CD4-positive, alpha-beta T cell (primary cell): ENCODE results near the gene SYNRG. TPM values are rescaled to one million over a fixed set of nuclear protein-coding genes. Genes with fewer than 3 reads are reported as not detected.

ENCODE experiments used
- ATAC-seq: fragments of 200-7000 bp; cut with Tn5 transposase; one replicate; pipeline ENCODE4 v1.10.0; 2022; ENCODE audit warnings: mild to moderate bottlenecking; ENCODE audit not compliant: poor library complexity
- CTCF ChIA-PET: fragments of 350-600 bp; sonication (Branson Sonifier 250); formaldehyde crosslinking; loops from one replicate; lab custom pipeline; 2021; ENCODE audit warnings: antibody characterized with exemption, inconsistent platforms; lab: Charles Lee
- POLR2A ChIA-PET: fragments of 350-600 bp; sonication (Branson Sonifier 250); formaldehyde crosslinking; loops from one replicate; lab custom pipeline; 2021; ENCODE audit warnings: antibody characterized with exemption, inconsistent platforms; lab: Charles Lee
- DNase-seq, 14 experiments: peaks; one replicate each; pipeline ENCODE4 v3.0.0-alpha.2; 2013 to 2020; ENCODE audit warnings: mixed read lengths in 2 of 14
- H3K27ac ChIP-seq, 2 donors: one replicate each; pipeline versions ENCODE4 v1.5.1 to v1.7.0; 2013; ENCODE audit warnings: low read length in 2 of 2, low read depth in 1 of 2, mild to moderate bottlenecking in 1 of 2
- H3K27me3 ChIP-seq, 2 experiments: 1 replicate in 1 of 2; 2 replicates in 1 of 2; pipeline versions ENCODE4 v1.6.1 to v1.7.0; 2013; ENCODE audit warnings: low read length in 2 of 2, control low read depth in 1 of 2, mild to moderate bottlenecking in 1 of 2, moderate library complexity in 1 of 2; ENCODE audit not compliant: insufficient read depth in 2 of 2, control insufficient read depth in 1 of 2
- H3K36me3 ChIP-seq: one replicate; pipeline ENCODE4 v1.6.1; 2013; ENCODE audit warnings: low read length, control low read depth; ENCODE audit not compliant: insufficient read depth
- H3K4me1 ChIP-seq: one replicate; pipeline ENCODE4 v1.6.1; 2013; ENCODE audit warnings: low read length, control low read depth; ENCODE audit not compliant: insufficient read depth
- H3K4me3 ChIP-seq: one replicate; pipeline ENCODE4 v1.5.1; 2013; ENCODE audit warnings: mild to moderate bottlenecking, low read length, moderate library complexity
- H3K9me3 ChIP-seq, 2 experiments: 1 replicate in 1 of 2; 2 replicates in 1 of 2; pipeline versions ENCODE4 v1.6.1 to v1.7.0; 2013; ENCODE audit warnings: low read length in 2 of 2, mild to moderate bottlenecking in 2 of 2, control low read depth in 1 of 2, moderate library complexity in 1 of 2; ENCODE audit not compliant: control insufficient read depth in 1 of 2, insufficient read depth in 1 of 2
- H3K27ac Mint-ChIP-seq: one replicate; pipeline ENCODE4 v1.8.0; 2020; ENCODE audit warnings: mixed read lengths
- H3K27me3 Mint-ChIP-seq: one replicate; pipeline ENCODE4 v1.8.0; 2021; ENCODE audit warnings: mixed read lengths
- H3K36me3 Mint-ChIP-seq: one replicate; pipeline ENCODE4 v1.8.0; 2021; ENCODE audit warnings: low read depth, mixed read lengths
- H3K4me1 Mint-ChIP-seq: one replicate; pipeline ENCODE4 v1.8.0; 2021; ENCODE audit warnings: low read depth, mixed read lengths
- H3K4me3 Mint-ChIP-seq: one replicate; pipeline ENCODE4 v1.8.0; 2020; ENCODE audit warnings: mild to moderate bottlenecking, mixed read lengths
- H3K9me3 Mint-ChIP-seq: one replicate; pipeline ENCODE4 v1.8.0; 2020; ENCODE audit warnings: mixed read lengths
- CTCF ChIP-seq: fragments of 200-600 bp; IDR thresholded peaks from one replicate; pipeline ENCODE4 v1.8.0; 2022; ENCODE audit warnings: antibody characterized with exemption, mild to moderate bottlenecking
- intact Hi-C, 2 experiments: fragments of 100-400 bp; cut with DNase I in 1 of 2; cut with micrococcal nuclease in 1 of 2; formaldehyde crosslinking; loops; one replicate each; pipeline versions ENCODE4 v1.15.1 to v1.9.0; 2023 to 2025; cut with DNase I, micrococcal nuclease
- total RNA-seq, 174 experiments: library from RNA in 2 of 174; stranded (reverse) in 2 of 174; gene quantifications; one replicate each; pipeline ENCODE4 v1.2.3 and lab custom pipeline; 2021 to 2026

The SYNRG gene
- total RNA-seq, 2 experiments from 2014 or later = 40.0 to 45.8 TPM

GRCh38 chr17:37605813-37606505 is 3.3 kb downstream of the SYNRG start:
- DNase-seq (peak in 12 of 14 experiments; percentile 6 to 86 (median 25)), ATAC-seq (peak; percentile 28)
- peaks cover 51% of the 10 kb centered on the region for H3K4me1 ChIP-seq
- Mint-ChIP-seq H3K36me3 (peaks cover 57% of the 10 kb centered on the region), H3K4me1 (peaks cover 73% of the 10 kb centered on the region), H3K9me3 (no peaks in the 10 kb centered on the region), H3K27me3 (no peaks in the 10 kb centered on the region), H3K27ac (peak overlapping the region; percentile 93), H3K4me3 (peak overlapping the region; percentile 99)
- H3K27me3 ChIP-seq = no peaks in the 10 kb centered on the region
- peaks cover 10% of the 10 kb centered on the region for H3K36me3 ChIP-seq
- no peak for TF ChIP-seq CTCF
- intact Hi-C loops = loop anchor here in 1 of 2 experiments (5.0 to 10.0 kb wide), 2 partner anchors 79 to 191 kb away; no protein-coding TSS in a partner anchor
- ChIA-PET POLR2A (interaction anchor here (1.3 to 2.0 kb wide), 4 partner anchors 11 to 1060 kb away, joined by 4 to 7 read pairs (median 4); no protein-coding TSS in a partner anchor), CTCF (interaction anchor here (0.6 to 1.5 kb wide), 5 partner anchors 12 to 1118 kb away, joined by 3 to 4 read pairs (median 3); no protein-coding TSS in a partner anchor)
- peak overlapping the region; percentile 26 for H3K4me3 ChIP-seq
- peak overlapping the region; percentile 46 to 62 for H3K27ac ChIP-seq
- H3K9me3 ChIP-seq = no peaks in the 10 kb centered on the region

DNA sequence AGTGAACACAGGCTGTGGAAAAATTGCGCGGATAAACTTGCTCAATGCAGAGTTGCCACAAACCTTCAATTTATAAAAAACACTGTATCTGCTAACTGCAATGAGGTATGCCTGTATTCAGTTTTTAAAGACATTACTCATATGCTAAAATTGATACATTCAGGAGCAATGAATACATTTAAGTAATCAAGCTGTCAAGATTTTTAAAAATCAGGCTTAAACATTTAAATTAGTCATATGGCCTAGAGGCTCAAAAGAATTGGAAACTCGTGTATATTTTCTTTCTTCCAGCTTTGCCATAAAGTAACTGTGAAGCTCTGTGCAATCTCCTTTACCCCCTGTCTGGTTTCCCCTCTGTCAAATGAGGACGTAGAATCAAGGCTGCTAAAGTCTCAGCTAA is 4.1 kb downstream of the SYNRG start:
- intact Hi-C loops = loop anchor here in 1 of 2 experiments (5.0 to 10.0 kb wide), 2 partner anchors 78 to 190 kb away; no protein-coding TSS in a partner anchor
- TF ChIP-seq CTCF = no peak
- POLR2A ChIA-PET = interaction anchor here (0.8 to 2.0 kb wide), 6 partner anchors 8 to 1059 kb away, joined by 3 to 7 read pairs (median 4); no protein-coding TSS in a partner anchor
- H3K27me3 ChIP-seq = no peaks in the 10 kb centered on the region
- no peak overlapping the region for H3K4me3 ChIP-seq
- H3K9me3 ChIP-seq = no peaks in the 10 kb centered on the region
- CTCF ChIA-PET = interaction anchor here (1.2 to 1.5 kb wide), 2 partner anchors 23 to 33 kb away, joined by 3 read pairs; no protein-coding TSS in a partner anchor
- Mint-ChIP-seq H3K27me3 (no peaks in the 10 kb centered on the region), H3K27ac (peak overlapping the region; percentile 93), H3K4me1 (peaks cover 80% of the 10 kb centered on the region), H3K36me3 (peaks cover 66% of the 10 kb centered on the region), H3K4me3 (peak overlapping the region; percentile 99), H3K9me3 (no peaks in the 10 kb centered on the region)
- DNase-seq (no peak), ATAC-seq (no peak)
- H3K4me1 ChIP-seq = peaks cover 50% of the 10 kb centered on the region
- peak overlapping the region; percentile 46 to 62 for H3K27ac ChIP-seq
- H3K36me3 ChIP-seq = peaks cover 18% of the 10 kb centered on the region

GRCh38 chr17:37604556-37604955 is 4.7 kb downstream of the SYNRG start:
- H3K9me3 Mint-ChIP-seq = no peaks in the 10 kb centered on the region
- peaks cover 23% of the 10 kb centered on the region for H3K36me3 ChIP-seq
- no peaks in the 10 kb centered on the region for H3K27me3 Mint-ChIP-seq
- ATAC-seq (no peak), DNase-seq (no peak)
- H3K4me3 Mint-ChIP-seq = peak overlapping the region; percentile 99
- no peak overlapping the region for H3K4me3 ChIP-seq
- H3K4me1 Mint-ChIP-seq = peaks cover 80% of the 10 kb centered on the region
- peaks cover 70% of the 10 kb centered on the region for H3K36me3 Mint-ChIP-seq
- peak overlapping the region; percentile 93 for H3K27ac Mint-ChIP-seq
- H3K9me3 ChIP-seq = no peaks in the 10 kb centered on the region
- TF ChIP-seq CTCF = no peak
- intact Hi-C loops = loop anchor here in 1 of 2 experiments (10.0 kb wide), 1 partner anchor 190 kb away; no protein-coding TSS in a partner anchor
- peak overlapping the region; percentile 2 to 62 for H3K27ac ChIP-seq
- ChIA-PET CTCF (interaction anchor here (1.2 to 1.5 kb wide), 2 partner anchors 22 to 34 kb away, joined by 3 read pairs; no protein-coding TSS in a partner anchor), POLR2A (interaction anchor here (0.5 to 2.0 kb wide), 6 partner anchors 8 to 1059 kb away, joined by 3 to 5 read pairs (median 4); no protein-coding TSS in a partner anchor)
- peaks cover 45% of the 10 kb centered on the region for H3K4me1 ChIP-seq
- H3K27me3 ChIP-seq = no peaks in the 10 kb centered on the region
